MM.1S (cell line): ENCODE data around the gene TNKS1BP1.

Source experiments
- DNase-seq: peaks from one replicate; pipeline ENCODE4 v3.0.0-alpha.2; 2015
- H2AFZ ChIP-seq: fragments of 300-600 bp; sonication (generic); 2 replicates; pipeline ENCODE4 v1.6.0; 2016; ENCODE audit warnings: antibody characterized with exemption, low read length
- H3F3A ChIP-seq: fragments of 300-600 bp; sonication (generic); 2 replicates; pipeline ENCODE4 v1.6.1; 2016; ENCODE audit warnings: mild to moderate bottlenecking, antibody characterized with exemption, low read length, moderate library complexity, mixed read lengths; ENCODE audit not compliant: insufficient read depth
- H3K27ac ChIP-seq: fragments of 300-600 bp; sonication (generic); 2 replicates; pipeline ENCODE4 v1.5.1; 2016; ENCODE audit warnings: mild to moderate bottlenecking, low read length
- H3K27me3 ChIP-seq: fragments of 300-600 bp; sonication (generic); replicated peaks from 2 replicates; pipeline ENCODE4 v1.6.0; 2016; ENCODE audit warnings: low read length; ENCODE audit not compliant: insufficient read depth
- H3K36me3 ChIP-seq: fragments of 300-600 bp; sonication (generic); replicated peaks from 2 replicates; pipeline ENCODE4 v1.6.1; 2016; ENCODE audit warnings: mild to moderate bottlenecking, low read length, mixed read lengths; ENCODE audit not compliant: insufficient read depth
- H3K4me1 ChIP-seq: fragments of 300-600 bp; sonication (generic); 2 replicates; pipeline ENCODE4 v1.6.1; 2016; ENCODE audit warnings: low read length, mixed read lengths
- H3K4me2 ChIP-seq: fragments of 300-600 bp; sonication (generic); 2 replicates; pipeline ENCODE4 v1.6.0; 2016; ENCODE audit warnings: low read depth, low read length
- H3K4me3 ChIP-seq: fragments of 300-600 bp; sonication (generic); 2 replicates; pipeline ENCODE4 v1.5.1; 2016; ENCODE audit warnings: low read length, mixed read lengths
- H3K79me2 ChIP-seq: fragments of 300-600 bp; sonication (generic); 2 replicates; pipeline ENCODE4 v1.6.1; 2016; ENCODE audit warnings: mixed run types, low read length, mixed read lengths
- H3K9ac ChIP-seq: fragments of 300-600 bp; sonication (generic); 2 replicates; pipeline ENCODE4 v1.6.1; 2016; ENCODE audit warnings: low read length, mixed read lengths
- H3K9me2 ChIP-seq: fragments of 300-600 bp; sonication (generic); replicated peaks from 2 replicates; pipeline ENCODE4 v1.6.1; 2016; ENCODE audit warnings: mild to moderate bottlenecking, low read length, mixed read lengths; ENCODE audit not compliant: insufficient read depth
- H3K9me3 ChIP-seq: fragments of 300-600 bp; sonication (generic); replicated peaks from 2 replicates; pipeline ENCODE4 v1.6.1; 2016; ENCODE audit warnings: mild to moderate bottlenecking, low read length, mixed read lengths; ENCODE audit not compliant: insufficient read depth
- H4K20me1 ChIP-seq: fragments of 300-600 bp; sonication (generic); 2 replicates; pipeline ENCODE4 v1.6.1; 2016; ENCODE audit warnings: mild to moderate bottlenecking, low read length, moderate library complexity, mixed read lengths; ENCODE audit not compliant: insufficient read depth
- CTCF ChIP-seq: fragments of 300-600 bp; sonication (generic); IDR thresholded peaks from 2 replicates; pipeline ENCODE4 v1.5.1; 2016; ENCODE audit warnings: antibody characterized with exemption, low read length, mixed read lengths
- EZH2 ChIP-seq: fragments of 300-600 bp; sonication (generic); optimal IDR thresholded peaks from 2 replicates; pipeline ENCODE3; 2017; ENCODE audit warnings: low read depth, mild to moderate bottlenecking, antibody characterized with exemption, low read length, mixed read lengths
- EZH2phosphoT487 ChIP-seq: fragments of 300-600 bp; sonication (generic); IDR thresholded peaks from 2 replicates; pipeline ENCODE4 v1.6.1; 2018; ENCODE audit warnings: antibody characterized with exemption, low read length

Gene TNKS1BP1

GRCh38 chr11:57323855-57324153, 948 bp downstream of the TNKS1BP1 start:
- Histone ChIP-seq H3K27ac (no peak overlapping the region), H3K4me1 (peaks cover 30% of the 10 kb centered on the region), H3K4me3 (peak overlapping the region; percentile 35; the same call in 1 of the 2 replicates), H2AFZ (no peak overlapping the region), H3K27me3 (no peaks in the 10 kb centered on the region), H3K79me2 (no peaks in the 10 kb centered on the region), H3K36me3 (no peaks in the 10 kb centered on the region; the same call in 1 of the 2 replicates), H4K20me1 (no peaks in the 10 kb centered on the region), H3K9ac (no peak overlapping the region), H3K9me2 (no peaks in the 10 kb centered on the region), H3K4me2 (peak overlapping the region; percentile 44; the same call in 1 of the 2 replicates), H3K9me3 (no peaks in the 10 kb centered on the region), H3F3A (peaks cover 25% of the 10 kb centered on the region)
- no peak for DNase-seq
- TF ChIP-seq CTCF (no peak), EZH2phosphoT487 (no peak), EZH2 (no peak)

- no peaks in the 10 kb centered on the region for H3K27me3 ChIP-seq
- H3K4me3 ChIP-seq = no peak overlapping the region
- H3K4me1 ChIP-seq = peaks cover 27% of the 10 kb centered on the region
- DNase-seq = no peak
- H3K9me2 ChIP-seq = no peaks in the 10 kb centered on the region
- H3K79me2 ChIP-seq = no peaks in the 10 kb centered on the region
- no peaks in the 10 kb centered on the region for H3K9me3 ChIP-seq
- H4K20me1 ChIP-seq = no peaks in the 10 kb centered on the region
- no peak overlapping the region for H3K27ac ChIP-seq
- TF ChIP-seq CTCF (no peak), EZH2phosphoT487 (no peak), EZH2 (no peak)
- no peaks in the 10 kb centered on the region for H3K36me3 ChIP-seq
- H3K9ac ChIP-seq = no peak overlapping the region
- H3K4me2 ChIP-seq = no peak overlapping the region
- peaks cover 25% of the 10 kb centered on the region for H3F3A ChIP-seq
- no peak overlapping the region for H2AFZ ChIP-seq
These were observed 1.4 kb downstream of the TNKS1BP1 start for GRCh38 chr11:57323167-57323854.

GRCh38 chr11:57322256-57323166, 2.2 kb downstream of the TNKS1BP1 start:
- Histone ChIP-seq H3F3A (peaks cover 21% of the 10 kb centered on the region), H3K4me3 (no peak overlapping the region), H3K79me2 (no peaks in the 10 kb centered on the region), H3K27me3 (no peaks in the 10 kb centered on the region), H3K9ac (no peak overlapping the region), H4K20me1 (no peaks in the 10 kb centered on the region), H3K36me3 (no peaks in the 10 kb centered on the region), H3K9me3 (no peaks in the 10 kb centered on the region), H3K27ac (no peak overlapping the region), H3K4me2 (no peak overlapping the region), H2AFZ (no peak overlapping the region), H3K9me2 (no peaks in the 10 kb centered on the region), H3K4me1 (peaks cover 22% of the 10 kb centered on the region)
- TF ChIP-seq CTCF (no peak), EZH2phosphoT487 (no peak)
- no peak for DNase-seq
